HCT116 (cell line): ENCODE measurements around the gene HDAC11. TPM values are rescaled to one million over a fixed set of nuclear protein-coding genes. Genes with fewer than 3 reads are reported as not detected.

Experiments used
- ATAC-seq: fragments of 200-7000 bp; cut with Tn5 transposase; 2 replicates; pipeline ENCODE4 v1.9.1; 2020; ENCODE audit warnings: mild to moderate bottlenecking, moderate library complexity
- BruUV-seq: library from RNA; stranded (reverse); fragments of 400-500 nt; replicated peaks from 2 replicates; lab custom pipeline; 2021; lab: Mats Ljungman, UMichigan
- CTCF ChIA-PET: fragments of 300-600 bp; sonication (Branson Sonifier 250); formaldehyde crosslinking; loops from one replicate; lab custom pipeline; 2021; ENCODE audit warnings: antibody characterized with exemption; lab: Charles Lee
- POLR2A ChIA-PET: fragments of 300-600, 350-600 bp; sonication (Branson Sonifier 250); formaldehyde crosslinking; loops from one replicate; lab custom pipeline; 2021; ENCODE audit warnings: antibody characterized with exemption; lab: Charles Lee
- RAD21 ChIA-PET, 2 experiments: fragments of 300-600 bp; sonication (Branson Sonifier 250); formaldehyde crosslinking; loops; one replicate each; lab custom pipeline; 2023; ENCODE audit warnings: low total read pairs in 2 of 2; ENCODE audit not compliant: uncharacterized antibody in 2 of 2, unreplicated experiment in 2 of 2, low non-redundant PET in 1 of 2; lab: Charles Lee
- DNase-seq: peaks from one replicate; pipeline ENCODE4 v3.0.0-alpha.2; 2010; ENCODE audit warnings: low read depth, low spot score
- H2AFZ ChIP-seq: fragments of 200-600 bp; shearing (Covaris generic), sonication (generic); 2 replicates; pipeline ENCODE4 v1.6.1; 2017; ENCODE audit warnings: low read depth, mixed run types, mixed read lengths, antibody characterized with exemption, low read length; ENCODE audit not compliant: poor library complexity, severe bottlenecking
- H3K27ac ChIP-seq: 2 replicates; pipeline ENCODE4 v1.5.1; 2012; ENCODE audit warnings: low read depth, low read length
- H3K27me3 ChIP-seq: fragments of 200-600 bp; sonication (generic); 2 replicates; pipeline ENCODE4 v1.6.1; 2016; ENCODE audit warnings: mixed run types, low read length, mixed read lengths; ENCODE audit not compliant: insufficient read depth
- H3K36me3 ChIP-seq, 2 experiments: fragments of 200-500 bp in 1 of 2; fragments of 200-600 bp in 1 of 2; sonication (Bioruptor generic) in 1 of 2; sonication (generic) in 1 of 2; 2 replicates each; pipeline versions ENCODE4 v1.5.1 to v1.6.1; 2014 to 2016; ENCODE audit warnings: low read length in 2 of 2, inconsistent platforms in 1 of 2, mixed read lengths in 1 of 2, mixed run types in 1 of 2; ENCODE audit not compliant: insufficient read depth in 2 of 2, control insufficient read depth in 1 of 2
- H3K4me1 ChIP-seq, 2 experiments: fragments of 200-600 bp in 1 of 2; sonication (generic) in 1 of 2; 2 replicates each; pipeline versions ENCODE4 v1.5.1 to v1.6.1; 2012 to 2017; ENCODE audit warnings: low read length in 2 of 2, inconsistent platforms in 1 of 2, mild to moderate bottlenecking in 1 of 2, mixed read lengths in 1 of 2, mixed run types in 1 of 2, moderate library complexity in 1 of 2; ENCODE audit not compliant: insufficient read depth in 2 of 2, control insufficient read depth in 1 of 2
- H3K4me2 ChIP-seq: fragments of 200-600 bp; sonication (generic); 2 replicates; pipeline ENCODE4 v1.6.1; 2017; ENCODE audit warnings: mixed run types, low read length, mixed read lengths
- H3K4me3 ChIP-seq, 2 experiments: fragments of 200-600 bp in 1 of 2; sonication (generic) in 1 of 2; replicated peaks in 1 of 2; 2 replicates each; pipeline ENCODE4 v1.5.1; 2011 to 2016; ENCODE audit warnings: low read length in 2 of 2, control low read depth in 1 of 2, low read depth in 1 of 2, mild to moderate bottlenecking in 1 of 2, mixed read lengths in 1 of 2, mixed run types in 1 of 2
- H3K79me2 ChIP-seq: fragments of 200-600 bp; sonication (generic); 2 replicates; pipeline ENCODE4 v1.6.1; 2017; ENCODE audit warnings: mild to moderate bottlenecking, mixed run types, low read length, moderate library complexity, mixed read lengths; ENCODE audit not compliant: insufficient read depth
- H3K9ac ChIP-seq: fragments of 200-600 bp; sonication (generic); 2 replicates; pipeline ENCODE4 v1.6.1; 2016; ENCODE audit warnings: low read length, mixed read lengths
- H3K9me2 ChIP-seq: fragments of 200-600 bp; sonication (generic), shearing (Covaris generic); 2 replicates; pipeline ENCODE4 v1.6.1; 2017; ENCODE audit warnings: mixed run types, mild to moderate bottlenecking, moderate library complexity; ENCODE audit not compliant: insufficient read depth
- H3K9me3 ChIP-seq, 2 experiments: fragments of 200-500 bp in 1 of 2; fragments of 200-600 bp in 1 of 2; sonication (Bioruptor generic) in 1 of 2; sonication (generic) in 1 of 2; 2 replicates each; pipeline ENCODE4 v1.6.1; 2014 to 2017; ENCODE audit warnings: low read length in 2 of 2, mixed read lengths in 2 of 2, inconsistent platforms in 1 of 2, low read depth in 1 of 2, mild to moderate bottlenecking in 1 of 2, mixed run types in 1 of 2, moderate library complexity in 1 of 2; ENCODE audit not compliant: control insufficient read depth in 1 of 2, insufficient read depth in 1 of 2
- H4K20me1 ChIP-seq: fragments of 200-600 bp; sonication (generic), shearing (Covaris generic); 2 replicates; pipeline ENCODE4 v1.6.1; 2017; ENCODE audit warnings: mixed run types, mild to moderate bottlenecking, moderate library complexity; ENCODE audit not compliant: insufficient read depth
- CBX3 ChIP-seq: IDR thresholded peaks from 2 replicates; pipeline ENCODE4 v1.6.1; 2012; ENCODE audit warnings: low read depth
- CEBPB ChIP-seq: IDR thresholded peaks from 2 replicates; pipeline ENCODE4 v1.6.1; 2012; ENCODE audit warnings: low read depth
- ELF1 ChIP-seq: IDR thresholded peaks from 2 replicates; pipeline ENCODE4 v1.6.1; 2012; ENCODE audit warnings: low read depth, borderline replicate concordance
- POLR2A ChIP-seq: IDR thresholded peaks from 2 replicates; pipeline ENCODE4 v1.7.0; 2011; ENCODE audit warnings: borderline replicate concordance; ENCODE audit not compliant: insufficient read depth, insufficient read length; ENCODE audit errors: extremely low read depth
- POLR2AphosphoS5 ChIP-seq: IDR thresholded peaks from 2 replicates; pipeline ENCODE4 v1.6.1; 2011; ENCODE audit warnings: mild to moderate bottlenecking, low read depth, low read length, moderate library complexity
- SIN3A ChIP-seq: IDR thresholded peaks from 2 replicates; pipeline ENCODE4 v1.6.1; 2012; ENCODE audit warnings: low read depth
- TCF7L2 ChIP-seq: IDR thresholded peaks from 2 replicates; pipeline ENCODE4 v1.7.0; 2011; ENCODE audit warnings: borderline replicate concordance, inconsistent platforms; ENCODE audit not compliant: insufficient read depth, insufficient read length; ENCODE audit errors: extremely low read depth
- YY1 ChIP-seq: IDR thresholded peaks from 2 replicates; pipeline ENCODE4 v1.6.1; 2011; ENCODE audit warnings: low read length, low read depth, moderate library complexity, mild to moderate bottlenecking; ENCODE audit not compliant: insufficient replicate concordance; ENCODE audit errors: extremely low read depth
- ZFX ChIP-seq: fragments of 450-650 bp; IDR thresholded peaks from 2 replicates; pipeline ENCODE4 v1.6.1; 2017
- intact Hi-C: fragments of 100-400 bp; cut with micrococcal nuclease; formaldehyde crosslinking; loops from 2 replicates; pipeline ENCODE4 v1.10.0; 2022
- total RNA-seq: library from RNA; stranded (reverse); gene quantifications from one replicate; pipeline ENCODE4 v1.2.1, GENCODE V29; 2021; ENCODE audit not compliant: unreplicated experiment
- TF ChIP-seq, protein P1 (sequence below): IDR thresholded peaks from 2 replicates; pipeline ENCODE4 v1.6.1; 2011; ENCODE audit warnings: mild to moderate bottlenecking, low read length, moderate library complexity; ENCODE audit not compliant: insufficient replicate concordance; ENCODE audit errors: extremely low read depth
- TF ChIP-seq, protein P2 (sequence below): IDR thresholded peaks from 2 replicates; pipeline ENCODE4 v1.6.1; 2012

Gene HDAC11
- total RNA-seq, 1 experiment from 2014 or later, result 16.1 TPM

DNA sequence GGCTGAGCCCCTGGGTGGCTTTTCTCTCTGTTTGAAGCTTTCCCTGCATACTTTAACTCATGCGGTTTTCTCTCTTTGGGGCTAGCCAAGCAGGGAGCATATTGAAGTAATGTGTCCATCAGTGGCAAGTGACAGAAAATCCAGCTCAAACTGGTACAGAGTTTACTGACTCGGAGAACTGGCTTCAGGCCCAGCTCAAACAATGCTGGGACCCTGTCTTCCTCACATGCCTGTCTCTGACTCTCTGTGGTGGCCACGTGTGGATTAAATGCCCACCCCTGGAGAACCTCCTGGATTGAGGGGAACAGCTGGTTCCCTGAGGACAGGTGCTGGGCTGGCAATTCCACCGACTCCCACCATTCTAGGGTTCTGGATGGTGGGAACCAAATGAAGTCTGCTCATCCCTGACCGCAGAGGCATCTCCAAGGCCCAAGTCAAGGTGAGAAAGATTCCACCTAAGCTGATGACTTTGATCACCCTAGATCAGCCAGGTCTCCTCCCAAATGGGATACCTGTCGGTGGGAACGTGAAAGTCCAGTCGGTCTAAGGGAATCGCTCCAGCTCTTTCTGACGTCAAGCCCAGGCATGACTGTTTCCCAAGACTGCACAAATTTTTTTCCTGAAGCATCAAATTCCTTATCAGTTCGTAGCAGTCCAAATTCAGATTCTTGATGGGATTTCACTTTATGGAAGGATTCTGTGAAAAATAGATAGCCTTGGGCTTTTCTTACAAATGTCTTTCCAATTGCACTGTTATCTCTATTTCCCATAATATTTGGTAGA lies 16.3 kb upstream of the HDAC11 start:
- intact Hi-C loops, result no loop called here
- Histone ChIP-seq H3K36me3 (no peaks in the 10 kb centered on the region), H2AFZ (no peak overlapping the region), H3K79me2 (no peaks in the 10 kb centered on the region), H3K27me3 (no peaks in the 10 kb centered on the region), H3K9me3 (no peaks in the 10 kb centered on the region), H3K4me1 (peaks cover 2 to 8% of the 10 kb centered on the region in 2 experiments; a peak in 3 of 4 replicates), H3K4me2 (no peak overlapping the region), H3K9ac (no peak overlapping the region), H3K27ac (no peak overlapping the region), H3K4me3 (no peak overlapping the region), H4K20me1 (no peaks in the 10 kb centered on the region), H3K9me2 (no peaks in the 10 kb centered on the region)
- ATAC-seq (no peak), DNase-seq (no peak)
- ChIA-PET CTCF (interaction anchor here (1.6 to 3.8 kb wide), 4 partner anchors 8 to 372 kb away, joined by 5 to 18 read pairs (median 11); partner anchors contain the start of gene HDAC11), RAD21 (no interaction called here), POLR2A (no interaction called here)
- BruUV-seq, result no TSS peak
- TF ChIP-seq CEBPB (no peak), SIN3A (no peak), TCF7L2 (no peak), POLR2A (no peak), YY1 (no peak), ELF1 (no peak), ZFX (no peak), POLR2AphosphoS5 (no peak), CBX3 (no peak)
- TF ChIP-seq, protein P1, sequence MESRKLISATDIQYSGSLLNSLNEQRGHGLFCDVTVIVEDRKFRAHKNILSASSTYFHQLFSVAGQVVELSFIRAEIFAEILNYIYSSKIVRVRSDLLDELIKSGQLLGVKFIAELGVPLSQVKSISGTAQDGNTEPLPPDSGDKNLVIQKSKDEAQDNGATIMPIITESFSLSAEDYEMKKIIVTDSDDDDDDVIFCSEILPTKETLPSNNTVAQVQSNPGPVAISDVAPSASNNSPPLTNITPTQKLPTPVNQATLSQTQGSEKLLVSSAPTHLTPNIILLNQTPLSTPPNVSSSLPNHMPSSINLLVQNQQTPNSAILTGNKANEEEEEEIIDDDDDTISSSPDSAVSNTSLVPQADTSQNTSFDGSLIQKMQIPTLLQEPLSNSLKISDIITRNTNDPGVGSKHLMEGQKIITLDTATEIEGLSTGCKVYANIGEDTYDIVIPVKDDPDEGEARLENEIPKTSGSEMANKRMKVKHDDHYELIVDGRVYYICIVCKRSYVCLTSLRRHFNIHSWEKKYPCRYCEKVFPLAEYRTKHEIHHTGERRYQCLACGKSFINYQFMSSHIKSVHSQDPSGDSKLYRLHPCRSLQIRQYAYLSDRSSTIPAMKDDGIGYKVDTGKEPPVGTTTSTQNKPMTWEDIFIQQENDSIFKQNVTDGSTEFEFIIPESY, result no peak
- TF ChIP-seq, protein P2, sequence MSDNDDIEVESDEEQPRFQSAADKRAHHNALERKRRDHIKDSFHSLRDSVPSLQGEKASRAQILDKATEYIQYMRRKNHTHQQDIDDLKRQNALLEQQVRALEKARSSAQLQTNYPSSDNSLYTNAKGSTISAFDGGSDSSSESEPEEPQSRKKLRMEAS, result no peak
